Right atrium auricular region (tissue), 2 donors: ENCODE results near the gene SOX1. TPM values are rescaled to one million over a fixed set of nuclear protein-coding genes. Genes with fewer than 3 reads are reported as not detected.

ENCODE experiments used
- DNase-seq: peaks from one replicate; pipeline ENCODE4 v3.0.0-alpha.2; 2019; ENCODE audit warnings: low spot score
- H3K27ac ChIP-seq, 2 donors: fragments of 200-600 bp; sonication (generic); 1 replicate in 1 of 2; 2 replicates in 1 of 2; pipeline ENCODE4 v1.5.1; 2016 to 2019
- H3K27me3 ChIP-seq, 2 donors: fragments of 200-600 bp; sonication (generic); one replicate each; pipeline versions ENCODE4 v1.5.1 to v1.6.0; 2017 to 2019
- H3K36me3 ChIP-seq: fragments of 200-600 bp; sonication (generic); one replicate; pipeline ENCODE4 v1.5.1; 2016
- H3K4me1 ChIP-seq, 2 donors: fragments of 200-600 bp; sonication (generic); one replicate each; pipeline versions ENCODE4 v1.5.1 to v1.6.0; 2017 to 2019
- H3K4me3 ChIP-seq, 2 donors: fragments of 200-600 bp; sonication (generic); 1 replicate in 1 of 2; 2 replicates in 1 of 2; pipeline ENCODE4 v1.5.1; 2017 to 2019; ENCODE audit warnings: mild to moderate bottlenecking in 1 of 2, moderate library complexity in 1 of 2
- H3K9me3 ChIP-seq, 2 donors: fragments of 200-600 bp; sonication (generic); one replicate each; pipeline ENCODE4 v1.5.1; 2019
- CTCF ChIP-seq, 2 donors: fragments of 200-600 bp; sonication (generic); IDR thresholded peaks; one replicate each; pipeline ENCODE4 v1.5.1; 2019; ENCODE audit warnings: antibody characterized with exemption in 2 of 2
- total RNA-seq, 2 donors: library from RNA; depleted of rRNA; stranded (reverse); fragments of >200 nt; gene quantifications; one replicate each; pipeline ENCODE4 v1.1.0, GENCODE V29; 2016

SOX1 gene
- total RNA-seq, 2 donors from 2014 or later = not detected

DNA sequence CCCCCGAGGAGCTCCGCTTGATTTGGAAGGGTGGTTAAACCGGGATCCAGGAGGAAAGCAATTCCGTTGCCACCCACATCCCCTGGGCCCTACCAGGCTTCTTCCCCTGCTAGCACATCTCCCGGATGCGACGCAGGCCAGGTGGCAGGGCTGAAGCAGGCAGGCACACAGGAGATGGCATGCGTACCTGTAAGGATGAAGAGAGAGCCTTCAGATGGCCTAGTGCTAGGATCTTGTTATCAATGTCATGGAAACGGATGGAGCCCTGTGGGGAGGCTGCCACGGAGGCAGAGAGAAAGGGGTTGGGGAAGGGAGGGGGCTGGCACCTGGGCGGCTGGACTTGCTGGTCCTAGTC lies 8.5 kb upstream of the SOX1 start:
- H3K9me3 ChIP-seq = no peaks in the 10 kb centered on the region
- DNase-seq = no peak
- H3K27ac ChIP-seq = no peak overlapping the region
- no peak overlapping the region for H3K4me3 ChIP-seq
- no peak for TF ChIP-seq CTCF (IDR thresholded peaks at IDR 0.05)
- peaks cover 0 to 54% of the 10 kb centered on the region in 2 donors for H3K4me1 ChIP-seq
- peaks cover 65 to 88% of the 10 kb centered on the region in 2 donors for H3K27me3 ChIP-seq
- no peaks in the 10 kb centered on the region for H3K36me3 ChIP-seq

DNA sequence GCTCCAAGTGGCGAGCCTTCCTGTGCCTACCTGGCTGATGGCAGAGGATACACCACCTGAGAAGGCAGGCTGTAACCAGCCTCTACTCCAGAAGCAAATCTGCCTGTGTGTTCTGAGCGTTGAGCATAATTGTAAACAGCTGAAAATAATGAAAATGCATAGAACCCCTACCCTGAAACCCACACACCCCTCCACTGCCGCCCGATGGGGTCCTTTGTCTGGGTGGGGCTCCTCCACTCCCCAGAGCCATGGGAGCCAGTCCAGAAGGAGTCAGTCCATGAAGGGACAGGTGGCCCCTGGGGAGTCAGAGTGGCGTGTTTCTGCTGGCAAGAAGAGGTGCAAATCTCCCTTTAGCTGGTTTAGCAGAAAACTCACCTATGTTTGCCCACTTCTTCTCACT lies 8.0 kb upstream of the SOX1 start:
- H3K9me3 ChIP-seq = no peaks in the 10 kb centered on the region
- H3K27me3 ChIP-seq = peaks cover 65 to 88% of the 10 kb centered on the region in 2 donors
- no peaks in the 10 kb centered on the region for H3K36me3 ChIP-seq

GRCh38 chr13:112059457-112060281 lies 7.3 kb upstream of the SOX1 start:
- H3K27me3 ChIP-seq = peaks cover 66 to 82% of the 10 kb centered on the region in 2 donors
- peaks cover 0 to 42% of the 10 kb centered on the region in 2 donors for H3K4me1 ChIP-seq
- H3K27ac ChIP-seq = no peak overlapping the region
- TF ChIP-seq CTCF (IDR thresholded peaks at IDR 0.05) = no peak
- DNase-seq = no peak
- H3K9me3 ChIP-seq = no peaks in the 10 kb centered on the region
- no peak overlapping the region for H3K4me3 ChIP-seq
- H3K36me3 ChIP-seq = no peaks in the 10 kb centered on the region

More for the DNA sequence above, 8.0 kb upstream of the SOX1 start:
- no peak overlapping the region for H3K27ac ChIP-seq
- H3K4me3 ChIP-seq = no peak overlapping the region
- TF ChIP-seq CTCF (IDR thresholded peaks at IDR 0.05) = no peak
- peaks cover 0 to 49% of the 10 kb centered on the region in 2 donors for H3K4me1 ChIP-seq
- DNase-seq = no peak

- Histone ChIP-seq H3K27me3 (peaks cover 64 to 76% of the 10 kb centered on the region in 2 donors), H3K27ac (no peak overlapping the region), H3K36me3 (no peaks in the 10 kb centered on the region), H3K4me3 (no peak overlapping the region), H3K9me3 (no peaks in the 10 kb centered on the region), H3K4me1 (peaks cover 0 to 36% of the 10 kb centered on the region in 2 donors)
- TF ChIP-seq CTCF (IDR thresholded peaks at IDR 0.05) = no peak
- no peak for DNase-seq
These were observed 6.6 kb upstream of the SOX1 start for GRCh38 chr13:112060282-112060830.

DNA sequence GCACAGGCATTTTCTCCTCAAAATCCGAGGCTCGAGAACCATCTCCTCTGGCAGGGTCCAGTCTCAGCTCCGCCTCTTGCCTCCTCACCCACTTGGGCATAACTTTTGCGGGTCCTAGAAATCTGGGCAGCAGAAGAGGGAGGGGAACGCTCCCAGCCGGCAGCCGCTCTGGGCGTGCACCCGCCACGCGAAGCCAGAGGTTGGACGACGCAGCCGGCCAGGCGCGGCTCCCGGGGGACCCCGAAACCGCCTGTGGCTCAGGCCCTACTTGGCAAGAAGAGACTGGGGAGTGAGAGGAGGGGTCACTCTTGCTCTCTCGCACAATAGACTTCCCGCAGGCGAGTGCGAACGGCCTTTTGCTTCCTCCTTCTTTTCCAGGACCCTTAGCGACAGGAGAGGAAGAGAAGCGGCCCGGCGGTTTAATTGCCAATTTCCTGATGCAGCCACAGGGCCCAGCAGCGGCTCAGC lies 6.0 kb upstream of the SOX1 start:
- Histone ChIP-seq H3K27me3 (peaks cover 62 to 75% of the 10 kb centered on the region in 2 donors), H3K9me3 (no peaks in the 10 kb centered on the region), H3K4me3 (no peak overlapping the region), H3K27ac (no peak overlapping the region), H3K4me1 (peaks cover 0 to 35% of the 10 kb centered on the region in 2 donors), H3K36me3 (no peaks in the 10 kb centered on the region)
- TF ChIP-seq CTCF (IDR thresholded peaks at IDR 0.05) = no peak
- DNase-seq = no peak
